Epidermal melanocyte (primary cell): Measurements from ENCODE around the gene APOBEC3C.
"Not testable (repeated sequence)": the region's sequence is repeated elsewhere in the genome, so short reads cannot be mapped to it uniquely, and the experiment has no call there.

Source experiments
- DNase-seq: peaks from one replicate; pipeline ENCODE4 v3.0.0; 2011; ENCODE audit warnings: low spot score; ENCODE audit not compliant: insufficient read length

The APOBEC3C gene

GRCh38 chr22:39013942-39014722 is at the start of gene APOBEC3C:
Gene APOBEC3C, plus strand, starts transcription at chr22:39014257. Its CDS starts 106 bp downstream, at chr22:39014363.
- DNase-seq: peak; percentile 86

GRCh38 chr22:38964306-38964705 is 49.8 kb upstream of the APOBEC3C start:
- no peak for DNase-seq

GRCh38 chr22:38964989-38965388 is 49.1 kb upstream of the APOBEC3C start:
- no peak for DNase-seq

GRCh38 chr22:38965614-38966379 is 48.3 kb upstream of the APOBEC3C start:
- no peak for DNase-seq

- DNase-seq: no peak
Observed at GRCh38 chr22:38966380-38966702, 47.7 kb upstream of the APOBEC3C start.

- no peak for DNase-seq
Observed at GRCh38 chr22:38966942-38967341, 47.1 kb upstream of the APOBEC3C start.

GRCh38 chr22:38967451-38968450 is 46.3 kb upstream of the APOBEC3C start:
- no peak for DNase-seq

GRCh38 chr22:38968801-38969200 is 45.3 kb upstream of the APOBEC3C start:
- DNase-seq: no peak

- DNase-seq: no peak
Observed at GRCh38 chr22:38970551-38970950, 43.5 kb upstream of the APOBEC3C start.

- DNase-seq: no peak
Observed at GRCh38 chr22:38971202-38971601, 42.9 kb upstream of the APOBEC3C start.

- DNase-seq: no peak
Observed at GRCh38 chr22:38971791-38972190, 42.3 kb upstream of the APOBEC3C start.

GRCh38 chr22:38972558-38972957 is 41.5 kb upstream of the APOBEC3C start:
- DNase-seq: no peak

GRCh38 chr22:38973289-38974169 is 40.5 kb upstream of the APOBEC3C start:
- no peak for DNase-seq

GRCh38 chr22:38974170-38974825 is 39.8 kb upstream of the APOBEC3C start:
- DNase-seq: no peak

GRCh38 chr22:38974826-38975175 is 39.3 kb upstream of the APOBEC3C start:
- DNase-seq: no peak

- DNase-seq: not testable (repeated sequence)
Observed at GRCh38 chr22:38977289-38977688, 36.8 kb upstream of the APOBEC3C start.

- not testable (repeated sequence) for DNase-seq
Observed at GRCh38 chr22:38980587-38980986, 33.5 kb upstream of the APOBEC3C start.

- no peak for DNase-seq
Observed at GRCh38 chr22:38981005-38981991, 32.8 kb upstream of the APOBEC3C start.
